SIG-M5 (cell line): ENCODE results near the gene XPO6.

Experiments
- DNase-seq: peaks from one replicate; lab custom pipeline; 2025; lab: John Stamatoyannopoulos, UW

Gene XPO6

DNA sequence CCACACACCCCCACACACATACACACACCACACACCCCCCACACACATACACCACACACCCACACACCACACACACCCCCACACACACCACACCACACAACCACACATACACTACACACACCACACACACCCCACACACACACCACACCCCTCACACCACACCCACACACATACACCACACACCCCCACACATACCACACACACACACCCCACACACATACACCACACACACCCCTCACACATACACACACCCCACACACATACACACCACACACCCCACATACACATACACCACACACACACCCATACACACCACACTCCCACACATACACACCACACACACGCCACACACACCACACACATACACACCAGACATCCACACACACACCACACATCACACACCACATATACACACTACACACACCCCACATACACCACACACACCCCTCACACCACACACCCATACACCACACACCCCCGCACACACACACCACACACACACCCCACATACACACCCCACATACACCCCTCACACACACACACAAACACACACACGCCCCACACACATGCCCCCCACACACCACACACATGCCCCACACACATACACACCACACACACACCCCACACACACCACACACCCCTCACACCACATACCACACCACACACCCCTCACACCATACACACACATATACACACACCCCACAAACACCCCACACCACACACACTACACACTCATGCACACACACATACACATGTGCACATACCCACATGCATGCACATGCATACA lies 122.4 kb downstream of the XPO6 start:
- no peak for DNase-seq

DNA sequence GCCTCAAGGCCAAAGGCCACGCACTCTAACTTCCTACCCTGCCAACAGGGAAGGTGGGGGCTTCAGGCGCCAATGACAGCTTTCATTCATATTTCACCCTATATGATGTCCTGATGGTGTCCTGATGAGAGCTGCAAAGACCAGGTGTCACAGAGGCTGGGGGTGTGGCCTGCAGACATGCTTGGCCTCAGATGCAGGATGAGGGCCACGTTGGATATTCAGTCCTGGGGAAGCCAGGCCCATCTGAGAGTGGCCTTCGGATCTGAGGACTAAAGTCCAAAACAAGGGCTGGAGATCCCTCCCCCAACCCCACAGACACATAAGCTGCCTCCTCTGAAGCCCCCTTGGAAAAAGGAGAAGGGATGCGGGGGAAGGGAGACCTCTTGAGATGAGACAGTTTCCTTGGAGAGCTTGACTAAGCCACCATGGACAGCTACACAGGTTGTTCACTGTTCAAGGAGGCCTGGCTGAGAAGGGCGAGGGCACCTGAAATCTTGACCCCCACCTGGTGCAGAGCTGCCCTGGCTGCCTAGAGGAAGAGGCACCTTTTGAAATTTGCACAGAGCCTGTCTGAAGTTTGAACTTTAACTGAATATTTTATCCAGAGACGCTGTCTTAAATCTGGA lies 124.0 kb downstream of the XPO6 start:
- no peak for DNase-seq

DNA sequence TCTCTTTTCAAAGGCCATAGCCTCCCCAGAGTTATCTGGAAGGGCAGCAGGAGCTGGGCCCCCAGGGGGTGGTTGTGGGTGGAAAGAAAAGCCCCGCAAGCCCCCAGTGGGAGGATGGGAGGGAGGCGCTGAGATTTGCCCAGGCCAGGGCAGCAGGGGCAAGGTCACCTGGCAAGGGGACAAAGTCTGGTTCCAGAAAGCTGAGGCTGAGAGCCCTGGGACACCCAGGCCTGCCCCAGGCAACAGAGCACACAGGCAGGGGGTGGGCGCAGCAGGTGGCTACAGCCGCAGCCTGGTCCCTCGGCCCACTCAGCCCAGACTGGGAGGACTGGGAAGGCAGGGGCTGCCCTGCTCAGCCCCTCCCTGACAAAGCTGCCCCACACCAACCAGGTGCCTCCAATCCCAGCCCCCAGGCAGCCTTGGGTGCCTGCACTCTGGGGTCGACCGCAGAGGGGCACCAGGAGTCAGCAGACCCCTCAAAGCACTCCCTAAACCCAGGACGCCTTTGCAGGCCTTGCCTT lies 124.6 kb downstream of the XPO6 start:
- no peak for DNase-seq

DNA sequence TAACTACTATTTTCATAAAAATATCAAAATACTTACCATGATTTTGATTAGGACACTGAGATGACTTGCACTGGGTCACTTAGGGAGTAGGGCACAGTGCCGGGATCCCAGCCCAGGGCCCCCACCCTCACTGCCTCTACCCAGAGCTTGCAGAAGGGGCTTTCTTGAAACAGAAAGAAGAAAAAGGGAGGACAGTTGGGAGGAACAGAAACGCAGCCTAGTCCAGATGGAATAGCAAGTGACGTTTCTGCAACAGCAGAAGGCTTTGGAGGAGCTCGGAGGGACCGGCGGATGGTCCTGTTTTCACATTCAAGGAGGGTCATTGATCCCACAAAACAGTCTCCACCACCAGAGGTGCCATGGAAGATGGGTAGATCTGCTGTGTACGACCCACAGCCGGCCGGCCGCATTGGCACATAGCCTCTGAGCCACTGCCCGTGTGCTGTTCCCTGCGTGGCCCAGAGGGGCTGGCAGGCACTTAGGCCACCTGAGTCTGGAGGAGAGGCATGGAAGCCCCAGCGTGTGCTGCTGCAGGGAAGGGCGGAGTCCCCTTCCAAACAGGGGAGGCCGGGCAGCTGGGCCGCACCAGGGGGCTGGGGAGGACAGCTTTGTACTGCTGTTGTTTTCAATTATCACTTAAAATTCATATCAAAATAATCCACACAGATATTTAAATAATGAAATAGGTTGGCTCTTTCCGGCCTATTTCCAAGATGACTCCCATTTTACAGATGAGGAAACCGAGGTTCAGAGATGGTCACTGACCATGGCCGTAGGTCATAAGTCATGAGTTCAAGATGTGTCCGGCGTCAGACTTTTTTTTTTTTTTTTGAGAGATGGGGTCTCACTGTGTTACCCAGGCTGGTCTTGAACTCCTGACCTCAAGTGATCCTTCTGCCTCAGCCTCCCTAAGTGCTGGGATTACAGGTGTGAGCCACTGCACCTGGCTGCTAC lies 125.3 kb downstream of the XPO6 start:
- DNase-seq: no peak

DNA sequence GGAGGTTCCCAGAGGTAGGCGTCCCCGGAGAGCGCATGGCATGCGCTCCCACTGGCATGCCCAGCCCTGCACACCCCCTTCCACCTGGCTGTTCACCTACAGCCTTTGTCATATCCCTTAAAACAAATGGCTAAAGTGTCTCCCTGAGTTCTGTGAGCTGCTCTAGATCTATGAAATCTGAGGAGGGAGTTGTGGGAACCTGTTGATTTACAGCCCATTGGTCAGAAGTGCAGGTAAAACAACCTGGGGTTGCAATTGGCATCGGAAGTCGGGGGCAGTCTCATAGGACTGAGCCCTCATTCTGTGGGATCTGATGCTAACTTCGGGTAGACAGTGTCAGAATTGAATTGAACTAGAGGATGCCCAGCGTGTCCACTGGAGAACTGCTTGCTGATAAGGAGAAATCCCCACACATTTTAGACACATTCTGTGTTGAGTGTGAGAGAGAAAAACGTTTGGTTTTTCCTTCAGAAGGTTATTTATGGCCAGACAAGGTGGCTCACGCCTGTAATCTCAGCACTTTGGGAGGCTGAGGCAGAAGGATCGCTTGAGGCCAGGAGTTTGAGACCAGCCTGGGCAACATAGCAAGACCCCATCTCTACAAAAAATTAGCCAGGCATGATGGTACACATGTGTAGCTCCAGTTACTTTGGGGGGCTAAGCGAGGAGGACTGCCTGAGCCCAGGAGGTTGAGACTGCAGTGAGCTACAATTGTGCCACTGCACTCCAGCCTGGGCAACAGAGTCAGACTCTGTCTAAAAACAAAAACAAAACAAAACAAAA lies 126.2 kb downstream of the XPO6 start:
- DNase-seq: no peak

DNA sequence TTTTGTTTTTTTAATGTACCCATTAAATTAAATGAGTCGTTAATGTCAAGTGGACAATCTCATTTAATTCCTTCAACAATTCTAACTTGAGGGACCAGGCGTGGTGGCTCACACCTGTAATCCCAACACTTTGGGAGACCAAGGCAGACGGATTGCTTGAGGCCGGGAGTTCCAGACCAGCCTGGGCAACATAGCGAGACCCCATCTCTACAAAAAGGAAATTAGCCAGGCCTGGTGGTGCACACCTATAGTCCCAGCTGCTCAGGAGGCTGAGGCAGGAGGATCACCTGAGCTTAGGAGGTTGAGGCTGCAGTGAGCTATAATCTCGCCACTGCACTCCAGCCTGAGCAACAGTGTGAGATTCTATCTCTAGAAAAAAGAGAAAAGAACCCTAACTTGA lies 127.6 kb downstream of the XPO6 start:
- no peak for DNase-seq

DNA sequence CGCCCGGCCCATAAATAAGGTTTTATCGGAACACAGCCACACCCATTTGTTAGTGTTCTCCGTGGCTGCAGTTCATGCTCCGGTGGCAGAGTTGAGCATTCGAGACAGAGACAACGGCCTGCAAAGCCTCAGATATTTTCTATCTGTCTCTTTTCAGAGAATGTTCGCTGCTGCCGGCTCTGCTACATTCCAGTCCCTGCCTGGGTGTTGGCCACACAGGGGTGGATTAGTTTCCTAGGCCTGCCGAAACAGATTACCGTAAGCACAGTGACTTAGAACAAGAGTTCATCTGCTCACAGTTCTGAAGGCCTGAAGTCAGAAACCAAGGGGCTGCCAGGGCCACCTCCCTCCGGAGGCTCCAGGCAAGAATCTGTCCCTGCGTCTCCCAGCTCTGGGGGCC lies 129.1 kb downstream of the XPO6 start:
- DNase-seq: no peak

DNA sequence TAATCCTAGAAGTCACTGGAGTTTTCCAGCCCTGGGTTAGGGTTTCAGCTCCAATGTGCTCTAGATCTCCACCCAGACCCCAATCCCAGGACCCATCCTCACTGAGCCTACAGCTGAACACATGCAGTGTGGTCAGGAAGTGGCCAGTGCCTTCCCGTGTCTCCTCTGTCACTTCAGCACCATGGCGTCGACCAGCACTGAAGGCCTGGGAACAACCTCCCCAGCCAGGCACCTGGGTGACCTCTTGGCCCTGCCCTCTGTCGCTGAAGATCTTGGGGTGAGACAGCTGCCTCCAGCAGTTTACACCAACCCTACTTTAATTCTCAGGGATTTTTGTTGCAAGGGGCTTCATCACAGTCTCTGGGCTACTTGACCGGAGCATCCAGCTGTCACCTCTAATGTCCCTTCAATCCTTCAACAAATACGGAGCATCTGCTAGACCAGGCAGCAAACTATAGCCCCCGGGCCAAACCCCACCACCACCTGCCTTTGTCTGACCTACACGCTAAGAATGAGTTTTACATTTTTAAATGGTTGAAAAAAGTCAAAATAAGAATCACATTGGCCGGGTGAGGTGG lies 130.3 kb downstream of the XPO6 start:
- no peak for DNase-seq

DNA sequence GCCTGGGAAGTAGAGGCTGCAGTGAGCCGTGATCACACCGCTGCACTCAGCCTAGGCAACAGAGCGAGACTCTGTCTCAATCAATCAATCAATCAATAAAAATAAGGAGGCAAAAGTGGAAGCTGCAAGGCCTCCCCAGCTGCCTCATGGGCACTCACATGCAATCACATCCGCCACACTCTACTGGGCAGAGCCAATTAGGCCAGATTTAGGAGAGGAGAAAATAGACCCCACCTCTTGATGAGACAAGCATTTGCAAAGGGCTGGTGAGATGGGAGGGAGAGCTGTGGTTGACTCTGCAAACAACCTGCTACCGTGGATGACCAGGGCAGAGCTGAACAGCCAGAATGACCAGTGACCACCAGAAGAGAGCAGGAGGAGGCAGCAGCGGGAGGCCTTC lies 133.5 kb downstream of the XPO6 start:
- no peak for DNase-seq

DNA sequence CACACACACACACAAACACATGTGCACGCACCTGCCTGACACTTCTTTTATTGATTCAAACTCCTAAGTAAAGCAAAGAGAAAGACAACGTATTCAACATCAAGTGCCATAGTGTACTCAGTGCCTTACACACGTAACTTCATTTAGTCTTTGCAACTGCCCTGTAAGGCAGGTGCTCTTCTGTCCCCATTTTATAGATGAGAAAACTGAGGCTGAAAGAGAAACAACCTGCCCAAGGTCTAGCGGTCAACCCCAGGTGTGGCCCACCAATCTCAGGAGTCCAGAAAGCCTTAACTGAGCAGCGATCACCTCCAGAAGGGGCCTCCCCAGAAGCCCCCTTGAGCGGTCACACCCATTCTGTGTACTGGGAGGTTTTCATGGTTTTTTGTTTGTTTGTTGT lies 137.9 kb downstream of the XPO6 start:
- DNase-seq: no peak

DNA sequence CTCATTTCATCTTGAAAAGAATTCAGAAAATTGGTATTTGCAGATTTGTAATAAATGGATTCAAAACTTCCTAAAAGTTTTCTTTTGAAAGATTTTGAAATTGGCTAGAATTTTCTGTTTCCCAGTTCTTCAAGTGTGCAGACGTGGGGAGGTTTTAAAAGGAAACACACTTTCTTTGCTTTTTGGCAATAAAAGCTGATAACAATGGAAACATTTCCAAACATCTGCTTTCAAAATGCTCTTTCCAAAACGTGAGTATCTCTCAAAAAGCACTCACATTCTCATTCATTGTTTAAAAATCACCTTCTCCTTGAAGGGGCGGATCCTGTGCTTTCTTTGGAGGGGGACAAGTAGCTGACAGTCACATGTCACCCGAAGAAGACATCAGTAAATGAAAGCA lies 139.7 kb downstream of the XPO6 start:
- no peak for DNase-seq

DNA sequence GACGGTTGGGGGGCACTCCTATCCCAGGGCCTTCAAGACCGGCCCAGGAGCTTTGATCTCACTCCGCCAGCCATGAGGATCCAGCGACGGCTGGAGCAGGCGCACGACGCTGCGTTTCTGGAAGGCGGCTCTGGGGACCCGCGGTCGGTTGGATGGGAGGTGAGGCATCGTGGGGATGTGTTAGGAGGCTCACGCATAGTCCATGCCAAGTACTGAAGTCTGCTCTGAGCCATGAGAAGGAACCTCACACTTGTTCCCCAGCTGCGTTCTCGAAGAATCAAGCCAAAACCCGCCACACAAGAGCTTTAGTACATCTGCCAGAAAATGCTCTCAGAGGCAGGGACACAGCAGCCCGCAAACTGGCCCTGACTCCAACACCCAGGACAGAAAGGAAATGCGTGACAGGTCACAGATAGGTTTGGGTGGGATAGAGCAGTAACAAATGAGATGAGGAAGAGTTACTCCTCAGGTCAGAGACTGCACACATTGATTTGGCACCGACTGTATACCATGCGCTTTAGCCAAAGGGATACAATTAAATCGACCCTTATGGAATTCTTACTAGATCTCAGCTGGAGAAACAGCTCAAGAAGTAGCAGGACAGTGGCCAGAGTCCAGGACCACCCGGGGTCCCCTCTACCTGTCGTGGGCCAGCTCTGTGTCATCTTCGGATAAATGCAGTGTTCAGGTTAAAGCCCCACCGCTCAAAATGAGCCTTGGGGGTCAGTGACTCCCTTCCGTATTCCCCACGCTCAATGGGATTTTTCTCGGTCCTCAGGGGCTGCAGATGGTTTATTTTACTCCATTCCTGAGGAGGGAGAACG lies 141.6 kb downstream of the XPO6 start:
- DNase-seq: no peak

DNA sequence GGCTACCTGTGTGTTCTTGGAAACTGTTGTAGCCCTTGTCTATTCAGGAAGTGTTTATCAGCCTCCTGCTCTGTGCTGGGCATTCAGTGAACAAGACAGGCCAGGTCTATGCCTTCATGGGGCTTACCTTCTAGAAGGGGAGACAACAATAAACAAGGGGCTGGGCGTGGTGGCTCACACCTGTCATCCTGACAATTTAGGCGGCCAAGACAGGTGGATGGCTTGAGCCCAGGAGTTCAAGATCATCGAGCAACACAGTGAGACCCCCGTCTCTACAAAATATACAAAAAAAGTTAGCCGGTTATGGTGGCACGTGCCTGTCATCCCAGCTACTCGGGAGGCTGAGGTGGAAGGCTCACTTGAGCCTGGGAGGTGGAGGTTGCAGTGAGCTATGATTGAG lies 142.8 kb downstream of the XPO6 start:
- no peak for DNase-seq

DNA sequence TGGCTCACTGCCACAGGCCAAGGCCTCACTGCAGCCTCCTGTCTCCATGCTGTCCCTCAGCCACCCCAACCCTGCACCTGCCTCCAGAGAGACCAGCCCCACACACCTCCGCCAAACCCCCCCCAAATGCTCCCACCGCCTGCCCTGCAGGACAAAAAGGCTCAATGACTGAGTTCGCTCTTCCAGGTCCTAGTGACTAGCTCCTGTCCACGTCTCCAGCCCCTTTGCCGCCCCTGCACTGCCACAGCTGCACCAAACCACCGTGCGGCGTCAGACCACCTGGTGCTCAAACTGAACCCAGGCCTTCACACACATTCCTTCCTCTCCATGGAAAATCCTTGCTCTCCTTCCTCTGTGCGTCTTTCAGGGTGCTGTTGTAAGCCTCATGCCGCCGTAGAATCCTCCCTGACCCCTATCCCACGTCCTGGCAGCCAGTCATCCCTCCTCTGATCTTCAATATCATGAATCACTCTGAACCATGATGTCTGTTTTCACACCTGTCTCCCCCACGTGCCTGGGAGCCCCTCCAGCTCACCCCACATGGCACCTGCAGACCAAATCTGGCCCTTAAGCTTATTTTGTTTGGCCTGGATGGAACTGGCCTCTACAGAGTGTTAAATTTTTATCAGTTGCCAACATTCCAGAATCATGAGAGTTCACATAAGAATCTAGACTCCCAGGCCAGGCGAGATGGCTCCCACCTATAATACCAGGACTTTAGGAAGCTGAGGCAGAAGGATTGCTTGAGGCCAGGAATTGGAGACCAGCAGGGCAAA lies 144.0 kb downstream of the XPO6 start:
- DNase-seq: no peak

DNA sequence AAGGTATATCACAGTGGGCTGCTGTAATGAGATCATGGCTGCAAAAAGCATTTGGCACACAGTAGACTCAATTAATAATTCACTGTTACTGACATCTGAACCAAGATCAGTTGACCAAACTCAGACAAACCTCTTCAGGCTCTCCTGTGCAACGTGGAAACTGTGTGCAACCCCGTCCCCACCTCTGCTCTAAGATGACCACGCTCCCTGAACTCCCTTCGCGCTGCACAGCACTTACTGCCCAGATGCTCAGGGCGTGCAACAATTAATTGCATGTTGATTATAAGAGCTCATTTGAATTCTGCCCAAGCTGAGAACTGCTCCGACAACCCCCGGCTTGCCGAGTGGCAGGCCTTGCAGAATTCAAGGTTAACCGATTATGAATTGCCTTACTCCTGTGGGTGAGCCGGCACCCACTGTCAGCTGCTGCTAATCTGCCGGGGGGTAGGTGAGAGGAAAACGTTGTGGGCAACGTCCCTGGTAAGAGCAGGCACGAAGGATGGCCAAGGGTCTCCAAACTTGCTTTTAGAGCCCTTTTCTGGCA lies 147.0 kb downstream of the XPO6 start:
- no peak for DNase-seq

DNA sequence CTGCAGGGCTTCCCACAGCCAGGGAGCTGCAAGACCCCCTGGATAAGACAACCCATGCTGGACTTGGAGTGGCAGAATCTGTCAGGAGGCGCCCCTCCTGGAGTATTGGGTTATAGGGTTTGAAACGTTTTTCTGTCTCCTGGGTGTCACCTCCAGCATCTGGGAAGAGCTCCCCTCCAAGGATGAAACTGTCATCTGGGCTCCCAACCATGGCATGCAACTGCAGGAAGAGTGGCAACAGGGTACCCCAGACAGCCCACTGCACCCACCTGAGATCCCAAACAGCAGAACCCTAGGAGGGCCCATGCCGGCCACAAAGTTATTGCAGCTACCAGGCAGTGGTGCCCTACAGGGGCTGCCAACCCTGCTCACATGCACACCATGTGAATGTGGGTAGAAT lies 147.6 kb downstream of the XPO6 start:
- DNase-seq: no peak

DNA sequence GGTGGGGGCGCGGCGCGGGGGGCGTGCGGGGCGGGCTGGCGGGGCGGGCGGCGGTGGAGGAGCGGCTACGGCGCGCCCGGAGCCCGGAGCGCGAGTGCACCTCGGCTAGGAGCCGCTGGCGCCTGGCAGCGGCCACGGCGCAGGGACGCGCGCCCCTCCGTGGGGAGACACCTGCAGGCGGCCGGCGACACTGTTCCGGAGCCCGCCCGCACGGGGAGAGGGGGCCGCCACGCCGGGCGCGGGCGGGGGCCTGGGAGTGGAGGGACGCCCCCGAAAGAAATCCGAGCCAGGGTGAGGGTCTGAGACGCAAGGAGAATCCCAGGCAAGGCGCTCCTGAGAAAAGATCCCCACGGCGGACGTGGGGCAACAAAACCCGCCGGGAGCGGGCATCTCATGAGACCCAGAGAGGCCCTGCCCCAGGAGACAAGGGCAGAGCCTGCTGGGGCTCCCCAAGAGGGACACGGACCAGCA lies 148.1 kb downstream of the XPO6 start, which contains the start of gene GSG1L:
Gene GSG1L, minus strand, starts transcription at position 124 of the 471 bp plus-strand sequence. CDS start 290 bp downstream, outside the sequence.
- DNase-seq: no peak

DNA sequence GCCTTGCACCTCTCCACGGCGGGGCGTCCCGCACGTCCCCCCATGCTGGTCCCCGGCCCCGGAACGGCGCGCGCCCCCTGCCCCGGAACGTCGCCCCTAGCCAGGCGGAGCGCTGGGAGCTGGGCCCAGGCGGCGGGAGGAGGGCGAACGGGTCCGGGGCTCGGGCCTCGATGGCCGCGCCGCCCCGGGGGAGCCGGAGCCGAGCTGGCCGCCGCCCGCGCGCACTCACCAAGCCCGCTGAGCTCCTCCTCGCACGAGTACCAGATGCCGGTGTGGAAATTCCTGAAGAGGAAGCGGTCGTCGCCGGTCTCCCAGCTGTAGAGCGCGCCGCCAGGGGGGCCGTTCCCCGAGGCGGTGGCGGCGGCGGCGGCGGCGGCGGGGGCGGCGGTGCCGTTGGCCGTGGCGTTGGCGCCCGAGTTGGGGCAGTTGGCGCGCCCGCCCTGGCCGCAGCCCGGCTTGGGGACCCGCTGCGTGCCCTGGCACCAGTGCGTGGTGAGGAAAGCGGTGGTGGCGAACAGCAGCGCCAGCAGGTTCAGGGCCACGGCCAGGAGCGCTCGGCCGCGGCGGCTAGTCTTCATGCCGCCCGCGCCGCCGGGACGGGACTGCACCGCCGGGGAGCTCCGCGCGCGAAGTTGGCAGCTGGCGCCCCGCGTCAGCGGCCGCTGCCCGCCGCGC lies 148.8 kb downstream of the XPO6 start:
- DNase-seq: no peak
